AG09309 (cell line): ENCODE results near the gene KCNJ9.
"Not testable (repeated sequence)": the region's sequence is repeated elsewhere in the genome, so short reads cannot be mapped to it uniquely, and the experiment has no call there.

ENCODE experiments used
- DNase-seq: peaks from one replicate; pipeline ENCODE4 v3.0.0-alpha.2; 2010; ENCODE audit warnings: low read depth
- H3K4me3 ChIP-seq: 2 replicates; pipeline ENCODE4 v1.5.1; 2011; ENCODE audit warnings: mild to moderate bottlenecking, low read depth, low read length, moderate library complexity; ENCODE audit not compliant: control insufficient read depth
- TF ChIP-seq, protein P1 (sequence below): IDR thresholded peaks from 2 replicates; pipeline ENCODE4 v1.5.1; 2011; ENCODE audit warnings: mild to moderate bottlenecking, low read depth, low read length, inconsistent platforms; ENCODE audit not compliant: insufficient read depth, control insufficient read depth; ENCODE audit errors: missing control alignments

Gene KCNJ9

DNA sequence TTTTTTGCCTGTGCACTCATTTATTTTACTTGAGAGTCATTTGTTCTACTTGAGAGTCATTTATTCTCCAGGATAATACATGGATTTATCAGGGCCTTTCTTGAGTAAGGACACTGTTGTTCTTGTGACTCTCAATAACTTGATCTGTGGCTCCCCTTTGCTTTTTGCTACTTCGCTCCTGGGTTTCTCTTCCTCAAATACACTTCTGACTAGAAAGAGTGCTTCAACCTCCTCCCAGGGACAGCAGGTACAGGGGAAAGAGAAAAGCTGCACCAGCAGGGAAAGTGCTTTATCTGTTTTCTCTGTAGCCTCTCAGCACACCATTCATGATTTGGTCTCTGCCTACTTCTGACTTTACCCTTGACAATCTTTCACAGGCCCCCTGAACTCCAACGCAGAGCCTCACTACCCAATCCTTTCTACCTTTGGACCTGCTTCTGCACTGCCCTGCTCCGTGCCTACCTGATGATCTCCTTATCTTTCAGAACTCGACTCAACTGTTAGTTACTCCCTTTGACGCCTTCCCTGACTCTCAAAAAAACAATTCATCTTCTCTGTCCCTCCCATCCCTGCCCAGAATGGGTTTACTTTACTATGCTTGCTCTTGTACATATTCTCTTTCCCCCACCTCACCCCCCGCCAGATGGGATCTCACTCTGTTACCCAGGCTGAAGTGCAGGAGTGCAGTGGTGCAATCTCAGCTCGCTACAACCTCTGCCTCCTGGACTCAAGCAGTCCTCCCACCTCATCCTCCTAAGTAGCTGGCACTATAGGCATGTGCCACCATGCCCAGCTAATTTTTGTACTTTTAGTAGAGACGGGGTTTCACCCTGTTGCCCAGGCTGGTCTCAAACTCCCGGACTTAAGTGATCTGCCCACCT, 34.0 kb upstream of the KCNJ9 start:
- H3K4me3 ChIP-seq = no peak overlapping the region

GRCh38 chr1:160048335-160048734, 33.0 kb upstream of the KCNJ9 start:
- DNase-seq = no peak
- TF ChIP-seq, protein P1, sequence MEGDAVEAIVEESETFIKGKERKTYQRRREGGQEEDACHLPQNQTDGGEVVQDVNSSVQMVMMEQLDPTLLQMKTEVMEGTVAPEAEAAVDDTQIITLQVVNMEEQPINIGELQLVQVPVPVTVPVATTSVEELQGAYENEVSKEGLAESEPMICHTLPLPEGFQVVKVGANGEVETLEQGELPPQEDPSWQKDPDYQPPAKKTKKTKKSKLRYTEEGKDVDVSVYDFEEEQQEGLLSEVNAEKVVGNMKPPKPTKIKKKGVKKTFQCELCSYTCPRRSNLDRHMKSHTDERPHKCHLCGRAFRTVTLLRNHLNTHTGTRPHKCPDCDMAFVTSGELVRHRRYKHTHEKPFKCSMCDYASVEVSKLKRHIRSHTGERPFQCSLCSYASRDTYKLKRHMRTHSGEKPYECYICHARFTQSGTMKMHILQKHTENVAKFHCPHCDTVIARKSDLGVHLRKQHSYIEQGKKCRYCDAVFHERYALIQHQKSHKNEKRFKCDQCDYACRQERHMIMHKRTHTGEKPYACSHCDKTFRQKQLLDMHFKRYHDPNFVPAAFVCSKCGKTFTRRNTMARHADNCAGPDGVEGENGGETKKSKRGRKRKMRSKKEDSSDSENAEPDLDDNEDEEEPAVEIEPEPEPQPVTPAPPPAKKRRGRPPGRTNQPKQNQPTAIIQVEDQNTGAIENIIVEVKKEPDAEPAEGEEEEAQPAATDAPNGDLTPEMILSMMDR = no peak
- H3K4me3 ChIP-seq = no peak overlapping the region

More for the DNA sequence above, 34.0 kb upstream of the KCNJ9 start:
- DNase-seq = no peak
- TF ChIP-seq, protein P1 = no peak

GRCh38 chr1:160049101-160049500, 32.2 kb upstream of the KCNJ9 start:
- no peak for DNase-seq
- TF ChIP-seq, protein P1 = no peak
- no peak overlapping the region for H3K4me3 ChIP-seq

- not testable (repeated sequence) for H3K4me3 ChIP-seq, DNase-seq
Measured at GRCh38 chr1:160050182-160050581, 31.2 kb upstream of the KCNJ9 start.

- TF ChIP-seq, protein P1 = no peak
- no peak for DNase-seq
- no peak overlapping the region for H3K4me3 ChIP-seq
Measured at GRCh38 chr1:160050619-160051018, 30.7 kb upstream of the KCNJ9 start.

DNA sequence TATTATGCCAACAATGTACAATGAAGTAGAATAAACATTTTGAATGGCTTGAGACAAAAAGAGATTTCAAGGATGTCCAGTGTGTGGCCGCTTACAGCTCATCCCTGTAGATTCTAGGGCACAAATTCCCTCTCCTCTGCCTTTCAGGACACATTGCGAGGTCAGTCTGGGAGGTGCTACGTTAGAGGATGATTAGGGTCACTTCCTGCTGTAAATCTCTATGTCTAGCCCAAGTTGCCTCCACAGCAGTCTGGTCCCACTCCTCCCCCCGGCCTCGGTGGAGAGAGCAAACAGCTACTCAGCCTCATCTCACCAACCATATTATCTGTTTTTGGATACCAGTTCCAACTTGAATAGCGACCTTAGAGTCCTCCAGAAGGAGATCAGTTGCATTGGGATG, 28.4 kb upstream of the KCNJ9 start:
- TF ChIP-seq, protein P1 = no peak
- DNase-seq = no peak
- no peak overlapping the region for H3K4me3 ChIP-seq

- TF ChIP-seq, protein P1 = no peak
- DNase-seq = no peak
- H3K4me3 ChIP-seq = no peak overlapping the region
Measured at GRCh38 chr1:160053548-160054365, 27.6 kb upstream of the KCNJ9 start.
